ENCODE measurements around the gene MAPK6. TPM values are rescaled to one million over a fixed set of nuclear protein-coding genes. Genes with fewer than 3 reads are reported as not detected.
"Not testable (repeated sequence)": the region's sequence is repeated elsewhere in the genome, so short reads cannot be mapped to it uniquely, and the experiment has no call there.

The MAPK6 gene
- polyA plus RNA-seq, 1 donor (not counting 4 experiments of a cell fraction or from before 2014, with no cell fraction given) = 103 TPM

DNA sequence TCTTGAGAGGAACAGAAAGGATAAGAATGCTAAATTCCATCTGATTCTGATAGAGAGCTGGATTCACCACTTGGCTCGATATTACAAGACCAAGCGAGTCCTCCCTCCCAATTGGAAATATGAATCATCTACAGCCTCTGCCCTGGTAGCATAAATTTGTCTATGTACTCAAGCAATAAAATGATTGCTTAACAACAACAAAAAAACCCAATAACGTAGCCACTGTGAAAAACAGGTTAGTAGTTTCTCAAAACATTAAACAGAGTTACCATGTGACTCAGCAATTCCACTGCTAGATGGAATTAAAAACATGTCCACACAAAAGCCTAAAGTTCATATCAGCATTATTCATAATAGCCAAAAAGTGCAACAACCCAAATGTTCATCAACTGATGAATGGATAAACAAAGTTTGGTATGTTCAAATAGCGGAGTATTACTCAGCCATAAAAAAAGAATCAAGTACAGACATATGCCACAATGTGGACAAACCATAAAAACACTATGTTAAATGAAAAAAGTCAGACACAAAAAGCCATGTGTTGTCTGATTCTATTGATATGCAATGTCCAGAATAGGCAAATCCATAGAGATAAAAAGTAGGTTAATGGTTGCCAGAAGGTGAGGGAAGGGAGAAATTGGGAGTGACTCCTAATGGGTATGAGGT, 76.7 kb downstream of the MAPK6 start:
- FAIRE-seq (peak; percentile 13), DNase-seq (ENCODE audit: low read depth, low spot score) (peak; percentile 90)
- Histone ChIP-seq H3K4me2 (ENCODE audit: control insufficient read depth, extremely low read depth, insufficient read depth, low read depth, low read length) (peak overlapping the region; percentile 77), H2AFZ (ENCODE audit: control insufficient read depth, low read length) (no peak overlapping the region), H3K9me1 (ENCODE audit: control insufficient read depth, extremely low read depth, insufficient read depth, low read length) (no peaks in the 10 kb centered on the region), H3K36me3 (ENCODE audit: control insufficient read depth in 2 of 2, extremely low read depth in 1 of 2, insufficient read depth in 2 of 2, low read length in 2 of 2) (no peaks in the 10 kb centered on the region), H3K9me3 (ENCODE audit: control insufficient read depth, low read depth, low read length) (no peaks in the 10 kb centered on the region), H3K27ac (ENCODE audit: control insufficient read depth, insufficient read depth, low read length) (peak overlapping the region; percentile 95), H3K4me3 (ENCODE audit: control insufficient read depth in 2 of 3, extremely low read depth in 1 of 3, insufficient read depth in 2 of 3, low read depth in 1 of 3, low read length in 3 of 3) (peak overlapping the region in 1 of 3 experiments; percentile 9), H3K27me3 (ENCODE audit: control insufficient read depth, extremely low read depth, insufficient read depth, low read length) (no peaks in the 10 kb centered on the region), H3K79me2 (ENCODE audit: control insufficient read depth, insufficient read depth, low read length) (no peaks in the 10 kb centered on the region), H3K4me1 (ENCODE audit: control insufficient read depth, extremely low read depth, insufficient read depth, low read length) (peaks cover 34% of the 10 kb centered on the region), H4K20me1 (ENCODE audit: control insufficient read depth, extremely low read depth, insufficient read depth, low read length) (no peaks in the 10 kb centered on the region), H3K9ac (ENCODE audit: control insufficient read depth, extremely low read depth, insufficient read depth, low read length) (peak overlapping the region; percentile 62)
- TF ChIP-seq, protein P1, sequence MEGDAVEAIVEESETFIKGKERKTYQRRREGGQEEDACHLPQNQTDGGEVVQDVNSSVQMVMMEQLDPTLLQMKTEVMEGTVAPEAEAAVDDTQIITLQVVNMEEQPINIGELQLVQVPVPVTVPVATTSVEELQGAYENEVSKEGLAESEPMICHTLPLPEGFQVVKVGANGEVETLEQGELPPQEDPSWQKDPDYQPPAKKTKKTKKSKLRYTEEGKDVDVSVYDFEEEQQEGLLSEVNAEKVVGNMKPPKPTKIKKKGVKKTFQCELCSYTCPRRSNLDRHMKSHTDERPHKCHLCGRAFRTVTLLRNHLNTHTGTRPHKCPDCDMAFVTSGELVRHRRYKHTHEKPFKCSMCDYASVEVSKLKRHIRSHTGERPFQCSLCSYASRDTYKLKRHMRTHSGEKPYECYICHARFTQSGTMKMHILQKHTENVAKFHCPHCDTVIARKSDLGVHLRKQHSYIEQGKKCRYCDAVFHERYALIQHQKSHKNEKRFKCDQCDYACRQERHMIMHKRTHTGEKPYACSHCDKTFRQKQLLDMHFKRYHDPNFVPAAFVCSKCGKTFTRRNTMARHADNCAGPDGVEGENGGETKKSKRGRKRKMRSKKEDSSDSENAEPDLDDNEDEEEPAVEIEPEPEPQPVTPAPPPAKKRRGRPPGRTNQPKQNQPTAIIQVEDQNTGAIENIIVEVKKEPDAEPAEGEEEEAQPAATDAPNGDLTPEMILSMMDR (optimal IDR thresholded peaks at IDR 0.05 in 1 of 3, IDR thresholded peaks at IDR 0.05 in 1 of 3, conservative IDR thresholded peaks at IDR 0.05 in 1 of 3; ENCODE audit: extremely low read depth in 1 of 3, insufficient read depth in 2 of 3, low read length in 3 of 3) = no peak
- no peak for TF ChIP-seq EZH2 (IDR thresholded peaks at IDR 0.05; ENCODE audit: low read length)
- dilution Hi-C loops (cut with MboI; ENCODE audit: extremely low pct_ligation_motif_present, low sequenced_read_pairs) = no loop called here

DNA sequence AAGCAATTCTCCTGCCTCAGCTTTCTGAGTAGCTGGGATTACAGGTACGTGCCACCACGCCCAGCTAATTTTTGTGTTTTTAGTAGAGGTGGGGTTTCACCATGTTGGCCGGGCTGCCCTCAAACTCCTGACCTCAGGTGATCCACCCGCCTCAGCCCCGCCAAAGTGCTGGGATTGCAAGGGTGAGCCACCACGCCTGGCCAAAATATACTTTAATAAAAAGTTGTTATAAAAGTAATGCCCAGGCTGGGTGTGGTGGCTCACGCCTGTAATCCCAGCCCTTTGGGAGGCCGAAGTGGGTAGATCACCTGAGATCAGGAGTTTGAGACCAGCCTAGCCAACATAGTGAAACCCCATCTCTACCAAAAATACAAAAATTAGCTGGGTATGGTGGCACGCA, 77.5 kb downstream of the MAPK6 start:
- FAIRE-seq; H3K4me3 ChIP-seq (ENCODE audit: control insufficient read depth in 2 of 3, extremely low read depth in 1 of 3, insufficient read depth in 2 of 3, low read depth in 1 of 3, low read length in 3 of 3); H3K27me3 ChIP-seq (ENCODE audit: control insufficient read depth, extremely low read depth, insufficient read depth, low read length); DNase-seq (ENCODE audit: low read depth, low spot score); H3K9me3 ChIP-seq (ENCODE audit: control insufficient read depth, low read depth, low read length); H3K4me2 ChIP-seq (ENCODE audit: control insufficient read depth, extremely low read depth, insufficient read depth, low read depth, low read length); dilution Hi-C loops (cut with MboI; ENCODE audit: extremely low pct_ligation_motif_present, low sequenced_read_pairs); H3K9me1 ChIP-seq (ENCODE audit: control insufficient read depth, extremely low read depth, insufficient read depth, low read length); H3K9ac ChIP-seq (ENCODE audit: control insufficient read depth, extremely low read depth, insufficient read depth, low read length); H3K79me2 ChIP-seq (ENCODE audit: control insufficient read depth, insufficient read depth, low read length); H3K36me3 ChIP-seq (ENCODE audit: control insufficient read depth in 2 of 2, extremely low read depth in 1 of 2, insufficient read depth in 2 of 2, low read length in 2 of 2); H2AFZ ChIP-seq (ENCODE audit: control insufficient read depth, low read length); H4K20me1 ChIP-seq (ENCODE audit: control insufficient read depth, extremely low read depth, insufficient read depth, low read length): not testable (repeated sequence)
- H3K27ac ChIP-seq (ENCODE audit: control insufficient read depth, insufficient read depth, low read length) = peak overlapping the region; percentile 88
- H3K4me1 ChIP-seq (ENCODE audit: control insufficient read depth, extremely low read depth, insufficient read depth, low read length) = peaks cover 34% of the 10 kb centered on the region

DNA sequence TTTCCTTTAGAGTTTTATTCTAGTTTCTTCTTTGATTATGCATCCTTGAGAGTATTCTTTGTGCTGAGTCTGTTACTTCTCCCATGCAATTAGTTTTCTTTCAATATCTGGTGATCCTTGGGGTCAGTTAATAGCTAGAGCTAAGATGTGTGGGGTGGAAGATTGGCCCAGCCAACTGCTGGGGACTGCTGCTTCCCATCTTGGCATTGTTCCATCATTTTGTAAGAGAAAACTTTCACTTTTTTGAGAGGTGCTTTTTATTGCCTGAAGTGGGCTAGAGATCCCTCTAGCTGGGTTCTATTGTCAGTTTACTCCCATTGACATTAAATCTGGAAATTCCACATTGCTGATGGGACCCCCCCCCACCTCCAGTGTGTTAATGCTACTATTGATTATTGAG, 78.2 kb downstream of the MAPK6 start:
- no peak overlapping the region for H3K9ac ChIP-seq (ENCODE audit: control insufficient read depth, extremely low read depth, insufficient read depth, low read length)
- DNase-seq (ENCODE audit: low read depth, low spot score) (no peak), FAIRE-seq (no peak)
- H3K4me1 ChIP-seq (ENCODE audit: control insufficient read depth, extremely low read depth, insufficient read depth, low read length) = peaks cover 34% of the 10 kb centered on the region
- TF ChIP-seq, protein P1 (optimal IDR thresholded peaks at IDR 0.05 in 1 of 3, IDR thresholded peaks at IDR 0.05 in 1 of 3, conservative IDR thresholded peaks at IDR 0.05 in 1 of 3; ENCODE audit: extremely low read depth in 1 of 3, insufficient read depth in 2 of 3, low read length in 3 of 3) = no peak
- no peak for TF ChIP-seq EZH2 (IDR thresholded peaks at IDR 0.05; ENCODE audit: low read length)
- H3K27ac ChIP-seq (ENCODE audit: control insufficient read depth, insufficient read depth, low read length) = no peak overlapping the region
- no peaks in the 10 kb centered on the region for H3K27me3 ChIP-seq (ENCODE audit: control insufficient read depth, extremely low read depth, insufficient read depth, low read length)
- no peak overlapping the region for H3K4me2 ChIP-seq (ENCODE audit: control insufficient read depth, extremely low read depth, insufficient read depth, low read depth, low read length)
- H3K79me2 ChIP-seq (ENCODE audit: control insufficient read depth, insufficient read depth, low read length) = no peaks in the 10 kb centered on the region
- H3K4me3 ChIP-seq (ENCODE audit: control insufficient read depth in 2 of 3, extremely low read depth in 1 of 3, insufficient read depth in 2 of 3, low read depth in 1 of 3, low read length in 3 of 3) = no peak overlapping the region
- H3K9me1 ChIP-seq (ENCODE audit: control insufficient read depth, extremely low read depth, insufficient read depth, low read length) = no peaks in the 10 kb centered on the region
- H4K20me1 ChIP-seq (ENCODE audit: control insufficient read depth, extremely low read depth, insufficient read depth, low read length) = no peaks in the 10 kb centered on the region
- no peak overlapping the region for H2AFZ ChIP-seq (ENCODE audit: control insufficient read depth, low read length)
- dilution Hi-C loops (cut with MboI; ENCODE audit: extremely low pct_ligation_motif_present, low sequenced_read_pairs) = no loop called here
- no peaks in the 10 kb centered on the region for H3K36me3 ChIP-seq (ENCODE audit: control insufficient read depth in 2 of 2, extremely low read depth in 1 of 2, insufficient read depth in 2 of 2, low read length in 2 of 2)
- no peaks in the 10 kb centered on the region for H3K9me3 ChIP-seq (ENCODE audit: control insufficient read depth, low read depth, low read length)
